Ishikawa (cell line): ENCODE results near the gene MRPL57.

ENCODE experiments used
- CEBPB ChIP-seq: IDR thresholded peaks from 2 replicates; pipeline ENCODE4 v1.6.1; 2012
- CREB1 ChIP-seq: IDR thresholded peaks from 2 replicates; pipeline ENCODE4 v1.6.1; 2012; ENCODE audit warnings: low read depth
- EGR1 ChIP-seq: IDR thresholded peaks from 2 replicates; pipeline ENCODE4 v1.6.1; 2012
- EP300 ChIP-seq: IDR thresholded peaks from 2 replicates; pipeline ENCODE4 v1.6.1; 2012; ENCODE audit warnings: borderline replicate concordance
- FOXM1 ChIP-seq: IDR thresholded peaks from 2 replicates; pipeline ENCODE4 v1.6.1; 2012; ENCODE audit warnings: low read depth, borderline replicate concordance
- NFIC ChIP-seq: IDR thresholded peaks from 2 replicates; pipeline ENCODE4 v1.6.1; 2012
- RAD21 ChIP-seq: IDR thresholded peaks from 2 replicates; pipeline ENCODE4 v1.6.1; 2012; ENCODE audit warnings: low read depth
- TAF1 ChIP-seq: IDR thresholded peaks from 2 replicates; pipeline ENCODE4 v1.6.1; 2012; ENCODE audit warnings: low read depth, mild to moderate bottlenecking
- TCF12 ChIP-seq: IDR thresholded peaks from 2 replicates; pipeline ENCODE4 v1.6.1; 2012; ENCODE audit warnings: low read depth
- TEAD4 ChIP-seq: IDR thresholded peaks from 2 replicates; pipeline ENCODE4 v1.6.1; 2012
- YY1 ChIP-seq: IDR thresholded peaks from 2 replicates; pipeline ENCODE4 v1.6.1; 2012; ENCODE audit warnings: low read depth
- ZBTB7A ChIP-seq: IDR thresholded peaks from 2 replicates; pipeline ENCODE4 v1.6.1; 2012; ENCODE audit warnings: low read depth
- TF ChIP-seq, protein P1 (sequence below): IDR thresholded peaks from 2 replicates; pipeline ENCODE4 v1.6.1; 2012
- TF ChIP-seq, protein P2 (sequence below): IDR thresholded peaks from 2 replicates; pipeline ENCODE4 v1.6.1; 2012
- TF ChIP-seq, protein P3 (sequence below): IDR thresholded peaks from 2 replicates; pipeline ENCODE4 v1.6.1; 2012; ENCODE audit warnings: low read depth, mild to moderate bottlenecking

The MRPL57 gene

DNA sequence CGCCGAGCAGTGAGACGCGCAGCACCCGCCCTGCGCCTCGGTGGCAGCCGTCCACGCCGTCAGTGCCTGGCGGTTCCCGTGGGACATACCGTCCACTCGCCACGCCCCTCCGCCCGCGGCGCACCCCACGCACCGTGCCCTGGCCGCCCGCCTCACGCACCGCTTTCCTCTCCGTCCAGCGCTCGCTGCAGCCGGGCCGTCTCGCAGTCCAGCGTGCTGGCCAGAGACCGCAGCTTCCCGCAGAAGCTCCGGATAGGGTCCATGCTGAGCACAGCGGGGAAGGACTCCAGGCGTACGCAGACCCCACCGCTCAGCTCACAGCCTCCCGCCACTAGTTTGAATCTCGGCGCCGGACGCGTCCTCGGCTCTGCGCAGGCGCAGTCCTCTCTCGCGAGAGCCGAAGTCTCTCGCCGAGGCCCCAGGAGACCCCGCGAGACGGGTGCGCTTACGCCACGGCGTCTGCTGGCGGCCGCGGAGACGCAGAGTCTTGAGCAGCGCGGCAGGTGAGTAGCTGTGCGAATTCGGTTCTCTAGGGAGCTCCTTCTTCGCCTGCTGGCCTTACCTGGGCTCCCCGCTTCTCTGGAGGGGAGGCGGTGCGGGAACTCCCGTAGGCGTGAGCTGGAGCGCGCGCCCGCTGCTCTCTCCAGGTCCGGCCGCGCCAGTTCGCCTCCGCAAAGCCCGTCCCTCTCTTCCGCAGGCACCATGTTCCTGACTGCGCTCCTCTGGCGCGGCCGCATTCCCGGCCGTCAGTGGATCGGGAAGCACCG is at the start of gene MRPL57, which contains the start of gene SKA3:
TSS of gene MRPL57 (plus strand) at position 444 of the 767 bp plus-strand sequence. CDS start at position 703, 259 bp downstream.
TSS of gene SKA3 (minus strand) at position 338 of the 767 bp plus-strand sequence. CDS start at position 263, 75 bp downstream.
- TF ChIP-seq CEBPB (peak; percentile 23; the same call in 1 of the 2 replicates), YY1 (peak; percentile 79), TCF12 (peak; percentile 69; the same call in 1 of the 2 replicates), TEAD4 (0 out of 2 replicates have a peak, but pooled peaks have one; percentile 14), RAD21 (no peak), ZBTB7A (peak; percentile 67; the same call in 1 of the 2 replicates), EP300 (no peak; the same call in 1 of the 2 replicates), FOXM1 (peak; percentile 91), CREB1 (no peak; the same call in 1 of the 2 replicates), NFIC (0 out of 2 replicates have a peak, but pooled peaks have one; percentile 24), TAF1 (peak; percentile 95), EGR1 (peak; percentile 39)
- TF ChIP-seq, protein P1, sequence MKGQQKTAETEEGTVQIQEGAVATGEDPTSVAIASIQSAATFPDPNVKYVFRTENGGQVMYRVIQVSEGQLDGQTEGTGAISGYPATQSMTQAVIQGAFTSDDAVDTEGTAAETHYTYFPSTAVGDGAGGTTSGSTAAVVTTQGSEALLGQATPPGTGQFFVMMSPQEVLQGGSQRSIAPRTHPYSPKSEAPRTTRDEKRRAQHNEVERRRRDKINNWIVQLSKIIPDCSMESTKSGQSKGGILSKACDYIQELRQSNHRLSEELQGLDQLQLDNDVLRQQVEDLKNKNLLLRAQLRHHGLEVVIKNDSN = no peak
- TF ChIP-seq, protein P2, sequence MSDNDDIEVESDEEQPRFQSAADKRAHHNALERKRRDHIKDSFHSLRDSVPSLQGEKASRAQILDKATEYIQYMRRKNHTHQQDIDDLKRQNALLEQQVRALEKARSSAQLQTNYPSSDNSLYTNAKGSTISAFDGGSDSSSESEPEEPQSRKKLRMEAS = peak; percentile 78
- TF ChIP-seq, protein P3, sequence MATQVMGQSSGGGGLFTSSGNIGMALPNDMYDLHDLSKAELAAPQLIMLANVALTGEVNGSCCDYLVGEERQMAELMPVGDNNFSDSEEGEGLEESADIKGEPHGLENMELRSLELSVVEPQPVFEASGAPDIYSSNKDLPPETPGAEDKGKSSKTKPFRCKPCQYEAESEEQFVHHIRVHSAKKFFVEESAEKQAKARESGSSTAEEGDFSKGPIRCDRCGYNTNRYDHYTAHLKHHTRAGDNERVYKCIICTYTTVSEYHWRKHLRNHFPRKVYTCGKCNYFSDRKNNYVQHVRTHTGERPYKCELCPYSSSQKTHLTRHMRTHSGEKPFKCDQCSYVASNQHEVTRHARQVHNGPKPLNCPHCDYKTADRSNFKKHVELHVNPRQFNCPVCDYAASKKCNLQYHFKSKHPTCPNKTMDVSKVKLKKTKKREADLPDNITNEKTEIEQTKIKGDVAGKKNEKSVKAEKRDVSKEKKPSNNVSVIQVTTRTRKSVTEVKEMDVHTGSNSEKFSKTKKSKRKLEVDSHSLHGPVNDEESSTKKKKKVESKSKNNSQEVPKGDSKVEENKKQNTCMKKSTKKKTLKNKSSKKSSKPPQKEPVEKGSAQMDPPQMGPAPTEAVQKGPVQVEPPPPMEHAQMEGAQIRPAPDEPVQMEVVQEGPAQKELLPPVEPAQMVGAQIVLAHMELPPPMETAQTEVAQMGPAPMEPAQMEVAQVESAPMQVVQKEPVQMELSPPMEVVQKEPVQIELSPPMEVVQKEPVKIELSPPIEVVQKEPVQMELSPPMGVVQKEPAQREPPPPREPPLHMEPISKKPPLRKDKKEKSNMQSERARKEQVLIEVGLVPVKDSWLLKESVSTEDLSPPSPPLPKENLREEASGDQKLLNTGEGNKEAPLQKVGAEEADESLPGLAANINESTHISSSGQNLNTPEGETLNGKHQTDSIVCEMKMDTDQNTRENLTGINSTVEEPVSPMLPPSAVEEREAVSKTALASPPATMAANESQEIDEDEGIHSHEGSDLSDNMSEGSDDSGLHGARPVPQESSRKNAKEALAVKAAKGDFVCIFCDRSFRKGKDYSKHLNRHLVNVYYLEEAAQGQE = peak; percentile 36

DNA sequence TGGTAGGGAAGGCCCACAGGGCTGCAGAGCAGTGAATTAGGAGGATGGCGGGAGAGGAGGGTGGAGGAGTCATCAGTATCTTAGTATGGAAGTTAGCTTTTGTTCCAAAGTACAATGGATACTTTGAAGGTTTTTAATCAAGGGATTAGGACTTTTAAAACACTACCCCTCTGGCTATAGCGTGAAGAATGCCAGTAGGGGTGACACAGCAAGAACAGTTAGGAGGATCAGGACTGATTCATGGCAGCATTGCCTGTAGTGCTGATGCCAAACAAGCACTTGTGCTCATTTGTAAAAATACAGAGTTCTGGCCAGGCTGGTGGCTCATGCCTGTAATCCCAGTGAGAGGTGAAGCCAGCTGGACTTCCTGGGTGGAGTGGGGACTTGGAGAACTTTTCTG is 46.3 kb upstream of the MRPL57 start:
- TF ChIP-seq YY1 = no peak
- TF ChIP-seq TAF1 = no peak
- TF ChIP-seq TCF12 = no peak
- TF ChIP-seq TEAD4 = no peak
- no peak for TF ChIP-seq EGR1
- TF ChIP-seq, protein P1 = no peak
- no peak for TF ChIP-seq RAD21

DNA sequence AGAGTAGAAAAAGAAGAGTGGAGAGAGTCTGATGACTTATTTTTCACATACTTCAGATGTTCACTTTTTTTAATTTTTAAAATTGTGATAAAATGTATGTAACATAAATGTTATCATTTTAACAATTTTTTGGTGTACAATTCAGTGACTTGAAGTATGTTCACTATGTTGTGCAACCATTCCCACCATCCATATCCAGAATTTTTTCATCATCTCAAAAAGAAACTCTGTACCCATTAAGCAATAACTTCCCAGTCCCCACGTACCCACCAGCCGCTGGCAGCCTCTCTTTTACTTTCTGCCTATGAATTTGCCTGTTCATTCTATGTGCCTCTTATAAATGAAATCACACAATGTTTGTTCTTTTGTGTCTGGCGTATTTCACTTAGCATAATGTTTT is 43.4 kb upstream of the MRPL57 start:
- TF ChIP-seq CEBPB (no peak), TEAD4 (no peak), RAD21 (no peak), YY1 (no peak), FOXM1 (no peak), NFIC (no peak), CREB1 (no peak), EGR1 (no peak), ZBTB7A (no peak), TCF12 (no peak), TAF1 (no peak)
- TF ChIP-seq, protein P2 = no peak
- TF ChIP-seq, protein P3 = no peak
- TF ChIP-seq, protein P1 = no peak

DNA sequence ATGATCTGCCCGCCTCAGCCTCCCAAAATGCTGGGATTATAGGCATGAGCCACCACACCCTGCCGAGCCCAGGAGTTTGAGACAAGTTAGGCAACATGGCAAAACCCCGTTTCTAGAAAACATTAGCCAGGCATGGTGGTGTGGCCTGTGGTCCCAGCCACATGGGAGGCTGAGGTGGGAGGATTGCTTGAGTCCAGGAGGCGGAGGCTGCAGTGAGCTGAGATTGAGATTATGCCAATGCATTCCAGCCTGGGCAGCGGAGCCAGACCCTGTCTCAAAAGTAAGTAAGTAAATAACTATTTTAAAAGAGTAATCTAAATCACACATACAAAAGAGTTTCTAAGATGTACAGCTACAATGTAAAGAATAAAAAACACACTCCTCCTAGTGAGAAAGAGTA is 42.0 kb upstream of the MRPL57 start:
- TF ChIP-seq TCF12 (no peak), FOXM1 (no peak)

DNA sequence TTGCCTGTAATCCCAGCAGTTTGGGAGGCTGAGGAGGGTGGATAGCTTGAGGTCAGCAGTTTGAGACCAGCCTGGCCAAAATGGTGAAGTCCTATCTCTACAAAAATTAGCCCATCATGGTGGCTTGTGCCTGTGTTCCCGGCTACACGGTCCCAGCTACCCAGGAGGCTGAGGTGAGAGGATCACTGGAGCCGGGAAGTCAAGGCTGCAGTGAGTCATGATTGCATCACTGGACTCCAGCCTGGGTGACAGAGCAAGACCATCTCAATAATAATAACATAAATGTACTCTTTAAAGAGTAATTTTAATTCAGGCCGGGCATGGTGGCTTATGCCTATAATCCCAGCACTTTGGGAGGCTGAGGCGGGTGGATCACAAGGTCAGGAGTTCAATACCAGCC is 38.8 kb upstream of the MRPL57 start:
- TF ChIP-seq CEBPB (no peak), YY1 (no peak), RAD21 (no peak), TEAD4 (no peak), ZBTB7A (no peak), EP300 (no peak), EGR1 (no peak), CREB1 (no peak), NFIC (no peak), FOXM1 (no peak), TAF1 (no peak), TCF12 (no peak)
- TF ChIP-seq, protein P1 = no peak
- TF ChIP-seq, protein P2 = no peak
- TF ChIP-seq, protein P3 = no peak
